Measurements from ENCODE around the gene IL13RA1. TPM values are rescaled to one million over a fixed set of nuclear protein-coding genes. Genes with fewer than 3 reads are reported as not detected.
"Not testable (repeated sequence)": the region's sequence is repeated elsewhere in the genome, so short reads cannot be mapped to it uniquely, and the experiment has no call there.

Gene IL13RA1
- total RNA-seq, 1 donor from 2014 or later: 38.6 TPM

GRCh38 chrX:118724775-118725174 is 2.6 kb upstream of the IL13RA1 start:
- Histone ChIP-seq H3K4me3 (ENCODE audit: low read depth, low read length) (no peak overlapping the region), H3K27me3 (ENCODE audit: control insufficient read depth, insufficient read depth, low read length) (no peaks in the 10 kb centered on the region), H3K36me3 (ENCODE audit: control insufficient read depth, insufficient read depth, low read length) (no peaks in the 10 kb centered on the region)
- no peak for DNase-seq (ENCODE audit: low read depth)
- TF ChIP-seq, protein P1, sequence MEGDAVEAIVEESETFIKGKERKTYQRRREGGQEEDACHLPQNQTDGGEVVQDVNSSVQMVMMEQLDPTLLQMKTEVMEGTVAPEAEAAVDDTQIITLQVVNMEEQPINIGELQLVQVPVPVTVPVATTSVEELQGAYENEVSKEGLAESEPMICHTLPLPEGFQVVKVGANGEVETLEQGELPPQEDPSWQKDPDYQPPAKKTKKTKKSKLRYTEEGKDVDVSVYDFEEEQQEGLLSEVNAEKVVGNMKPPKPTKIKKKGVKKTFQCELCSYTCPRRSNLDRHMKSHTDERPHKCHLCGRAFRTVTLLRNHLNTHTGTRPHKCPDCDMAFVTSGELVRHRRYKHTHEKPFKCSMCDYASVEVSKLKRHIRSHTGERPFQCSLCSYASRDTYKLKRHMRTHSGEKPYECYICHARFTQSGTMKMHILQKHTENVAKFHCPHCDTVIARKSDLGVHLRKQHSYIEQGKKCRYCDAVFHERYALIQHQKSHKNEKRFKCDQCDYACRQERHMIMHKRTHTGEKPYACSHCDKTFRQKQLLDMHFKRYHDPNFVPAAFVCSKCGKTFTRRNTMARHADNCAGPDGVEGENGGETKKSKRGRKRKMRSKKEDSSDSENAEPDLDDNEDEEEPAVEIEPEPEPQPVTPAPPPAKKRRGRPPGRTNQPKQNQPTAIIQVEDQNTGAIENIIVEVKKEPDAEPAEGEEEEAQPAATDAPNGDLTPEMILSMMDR (IDR thresholded peaks at IDR 0.05; ENCODE audit: insufficient read depth, low read length, poor library complexity, severe bottlenecking): no peak

DNA sequence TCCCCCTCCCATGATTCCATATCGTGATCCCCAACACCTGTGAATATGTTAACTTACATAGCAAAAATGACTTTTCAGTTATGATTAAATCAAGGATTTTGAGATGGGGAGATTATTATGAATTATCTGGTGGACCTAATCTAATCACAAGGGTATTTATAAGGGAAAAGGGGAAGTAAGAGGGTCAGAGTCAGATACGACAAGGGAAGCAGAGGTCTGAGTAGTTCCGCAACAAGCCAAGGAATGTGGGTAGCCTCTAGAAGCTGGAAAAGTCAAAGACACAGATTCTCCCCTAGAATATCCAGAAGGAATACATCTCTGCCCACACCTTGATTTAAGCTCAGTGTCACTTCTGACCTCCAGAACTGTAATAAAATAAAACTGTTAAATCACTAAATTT is 1.0 kb upstream of the IL13RA1 start:
- H3K36me3 ChIP-seq (ENCODE audit: control insufficient read depth, insufficient read depth, low read length): no peaks in the 10 kb centered on the region
- TF ChIP-seq, protein P1 (IDR thresholded peaks at IDR 0.05; ENCODE audit: insufficient read depth, low read length, poor library complexity, severe bottlenecking): no peak
- H3K4me3 ChIP-seq (ENCODE audit: low read depth, low read length): no peak overlapping the region

GRCh38 chrX:118727686-118728339 is 407 bp downstream of the IL13RA1 start:
- DNase-seq (ENCODE audit: low read depth): no peak
- TF ChIP-seq, protein P1 (IDR thresholded peaks at IDR 0.05; ENCODE audit: insufficient read depth, low read length, poor library complexity, severe bottlenecking): no peak
- Histone ChIP-seq H3K4me3 (ENCODE audit: low read depth, low read length) (peak overlapping the region; percentile 65), H3K36me3 (ENCODE audit: control insufficient read depth, insufficient read depth, low read length) (no peaks in the 10 kb centered on the region), H3K27me3 (ENCODE audit: control insufficient read depth, insufficient read depth, low read length) (no peaks in the 10 kb centered on the region)

More for the DNA sequence above, 1.0 kb upstream of the IL13RA1 start:
- no peaks in the 10 kb centered on the region for H3K27me3 ChIP-seq (ENCODE audit: control insufficient read depth, insufficient read depth, low read length)
- no peak for DNase-seq (ENCODE audit: low read depth)

DNA sequence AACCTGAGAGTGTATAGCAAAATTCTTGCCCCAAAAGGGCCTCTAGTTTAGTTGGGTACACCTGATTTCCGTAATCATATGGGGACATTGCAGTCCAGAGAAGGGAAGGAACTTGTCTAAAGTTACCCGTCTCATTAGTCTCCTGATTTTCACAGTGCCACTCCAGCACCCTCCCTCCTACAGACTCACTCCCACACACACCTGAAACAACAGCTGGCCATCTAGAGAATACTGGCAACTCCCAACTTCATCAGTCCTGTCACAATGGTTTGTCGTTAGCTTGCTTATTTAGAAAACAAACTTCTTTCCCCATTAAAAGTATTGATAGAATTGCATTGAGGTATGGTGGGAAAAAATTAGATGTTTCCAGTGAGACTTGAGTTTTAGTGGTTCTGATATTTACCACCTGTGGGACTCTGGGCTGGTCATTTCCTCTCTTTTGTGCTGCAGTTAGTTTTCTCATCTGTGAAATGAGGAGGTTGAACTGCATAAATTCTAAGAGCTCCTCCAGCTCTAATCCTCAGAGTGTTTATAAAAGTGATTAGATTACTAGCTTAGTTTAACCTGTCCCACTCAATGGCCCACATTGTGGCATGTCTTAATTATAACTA is 1.7 kb downstream of the IL13RA1 start:
- TF ChIP-seq, protein P1 (IDR thresholded peaks at IDR 0.05; ENCODE audit: insufficient read depth, low read length, poor library complexity, severe bottlenecking): no peak
- Histone ChIP-seq H3K36me3 (ENCODE audit: control insufficient read depth, insufficient read depth, low read length) (no peaks in the 10 kb centered on the region), H3K27me3 (ENCODE audit: control insufficient read depth, insufficient read depth, low read length) (no peaks in the 10 kb centered on the region), H3K4me3 (ENCODE audit: low read depth, low read length) (no peak overlapping the region)
- DNase-seq (ENCODE audit: low read depth): no peak

- DNase-seq (ENCODE audit: low read depth): no peak
- Histone ChIP-seq H3K27me3 (ENCODE audit: control insufficient read depth, insufficient read depth, low read length) (no peaks in the 10 kb centered on the region), H3K4me3 (ENCODE audit: low read depth, low read length) (no peak overlapping the region), H3K36me3 (ENCODE audit: control insufficient read depth, insufficient read depth, low read length) (no peaks in the 10 kb centered on the region)
- TF ChIP-seq, protein P1 (IDR thresholded peaks at IDR 0.05; ENCODE audit: insufficient read depth, low read length, poor library complexity, severe bottlenecking): no peak
Observed at GRCh38 chrX:118730500-118731247, 3.3 kb downstream of the IL13RA1 start.

- H3K27me3 ChIP-seq (ENCODE audit: control insufficient read depth, insufficient read depth, low read length); H3K36me3 ChIP-seq (ENCODE audit: control insufficient read depth, insufficient read depth, low read length); H3K4me3 ChIP-seq (ENCODE audit: low read depth, low read length); DNase-seq (ENCODE audit: low read depth): not testable (repeated sequence)
Observed at GRCh38 chrX:118732551-118732950, 5.1 kb downstream of the IL13RA1 start.

Measured in kidney epithelial cell (primary cell).